Measurements from ENCODE around the gene TRIM72. TPM values are rescaled to one million over a fixed set of nuclear protein-coding genes. Genes with fewer than 3 reads are reported as not detected.

Gene TRIM72
- polyA plus RNA-seq, 3 donors, result 0.04 TPM; not detected in 2

- 0% methylated on average over 5 of the region's 5 CpGs for WGBS (ENCODE audit: insufficient coverage)
- Mint-ChIP-seq H3K9me3 (peaks cover 0 to 2% (median 0%) of the 10 kb centered on the region in 7 donors), H3K4me1 (peaks cover 51% of the 10 kb centered on the region), H3K27me3 (ENCODE audit: low read depth in 3 of 3) (peaks cover 0 to 3% (median 2%) of the 10 kb centered on the region in 3 donors), H3K36me3 (peaks cover 0 to 2% of the 10 kb centered on the region in 2 donors), H3K4me3 (peak overlapping the region; percentile 51 to 65), H3K27ac (peak overlapping the region; percentile 92 to 98 (median 97))
- intact Hi-C loops (cut with micrococcal nuclease), result no loop called here
- no peak for TF ChIP-seq CTCF (IDR thresholded peaks at IDR 0.05)
- peak overlapping the region; percentile 38 for H3K9ac ChIP-seq (ENCODE audit: insufficient read depth, low read length, poor library complexity, severe bottlenecking)
- H3K79me2 ChIP-seq (ENCODE audit: insufficient read depth, low read length), result peaks cover 4% of the 10 kb centered on the region
- H3K4me3 ChIP-seq (replicated peaks in 1 of 3; ENCODE audit: low read depth in 2 of 3, low read length in 3 of 3), result peak overlapping the region in 1 of 3 experiments; percentile 54
- no peaks in the 10 kb centered on the region for H3K27me3 ChIP-seq (ENCODE audit: control insufficient read depth in 2 of 2, insufficient read depth in 2 of 2, low read length in 2 of 2)
- peaks cover 51 to 52% of the 10 kb centered on the region in 2 donors for H3K4me1 ChIP-seq (ENCODE audit: control insufficient read depth in 1 of 2, insufficient read depth in 2 of 2, low read length in 2 of 2)
- peak; percentile 90 to 96 (median 93) for DNase-seq
- H3K36me3 ChIP-seq (replicated peaks in 1 of 2; ENCODE audit: control insufficient read depth in 1 of 2, insufficient read depth in 2 of 2, low read length in 2 of 2), result no peaks in the 10 kb centered on the region
- no peak overlapping the region for H2AFZ ChIP-seq (ENCODE audit: insufficient read depth, low read depth, low read length, poor library complexity, severe bottlenecking)
- H3K9me3 ChIP-seq (replicated peaks in 1 of 2; ENCODE audit: control insufficient read depth in 1 of 2, insufficient read depth in 1 of 2, low read length in 2 of 2), result no peaks in the 10 kb centered on the region
- H3K4me2 ChIP-seq (replicated peaks; ENCODE audit: extremely low read depth, low read length, poor library complexity, severe bottlenecking), result peak overlapping the region; percentile 57
- peak overlapping the region; percentile 70 to 83 for H3K27ac ChIP-seq (ENCODE audit: low read depth in 1 of 2, low read length in 2 of 2)
- no peaks in the 10 kb centered on the region for H4K20me1 ChIP-seq (ENCODE audit: insufficient read depth, low read length)
Observed at GRCh38 chr16:31253642-31254045, 39.7 kb downstream of the TRIM72 start.

GRCh38 chr16:31256466-31256865 is 42.5 kb downstream of the TRIM72 start:
- WGBS (ENCODE audit: insufficient coverage), result 70% methylated on average over 5 of the region's 8 CpGs
- H3K36me3 Mint-ChIP-seq, result peaks cover 1 to 3% of the 10 kb centered on the region in 2 donors
- peaks cover 69 to 78% of the 10 kb centered on the region in 2 donors for H3K4me1 ChIP-seq (ENCODE audit: control insufficient read depth in 1 of 2, insufficient read depth in 2 of 2, low read length in 2 of 2)
- peaks cover 0 to 3% (median 2%) of the 10 kb centered on the region in 3 donors for H3K27me3 Mint-ChIP-seq (ENCODE audit: low read depth in 3 of 3)
- H3K79me2 ChIP-seq (ENCODE audit: insufficient read depth, low read length), result peaks cover 18% of the 10 kb centered on the region
- no peak for TF ChIP-seq CTCF (IDR thresholded peaks at IDR 0.05)
- no peak overlapping the region for H3K4me3 ChIP-seq (replicated peaks in 1 of 3; ENCODE audit: low read depth in 2 of 3, low read length in 3 of 3)
- no peak for DNase-seq
- no peak overlapping the region for H3K27ac ChIP-seq (ENCODE audit: low read depth in 1 of 2, low read length in 2 of 2)
- H3K27ac Mint-ChIP-seq, result peak overlapping the region in 2 of 7 donors; percentile 9 to 27
- no peaks in the 10 kb centered on the region for H3K27me3 ChIP-seq (ENCODE audit: control insufficient read depth in 2 of 2, insufficient read depth in 2 of 2, low read length in 2 of 2)
- H2AFZ ChIP-seq (ENCODE audit: insufficient read depth, low read depth, low read length, poor library complexity, severe bottlenecking), result no peak overlapping the region
- intact Hi-C loops (cut with micrococcal nuclease), result loop anchor here (5.0 kb wide), 1 partner anchor 39 kb away; the partner anchor contains the start of gene PYDC1 (in 2 of the 2)
- no peak overlapping the region for H3K4me3 Mint-ChIP-seq
- no peaks in the 10 kb centered on the region for H3K36me3 ChIP-seq (replicated peaks in 1 of 2; ENCODE audit: control insufficient read depth in 1 of 2, insufficient read depth in 2 of 2, low read length in 2 of 2)
- H4K20me1 ChIP-seq (ENCODE audit: insufficient read depth, low read length), result peaks cover 15% of the 10 kb centered on the region
- no peaks in the 10 kb centered on the region for H3K9me3 ChIP-seq (replicated peaks in 1 of 2; ENCODE audit: control insufficient read depth in 1 of 2, insufficient read depth in 1 of 2, low read length in 2 of 2)
- peaks cover 0 to 2% (median 0%) of the 10 kb centered on the region in 7 donors for H3K9me3 Mint-ChIP-seq
- peaks cover 78% of the 10 kb centered on the region for H3K4me1 Mint-ChIP-seq
- no peak overlapping the region for H3K4me2 ChIP-seq (replicated peaks; ENCODE audit: extremely low read depth, low read length, poor library complexity, severe bottlenecking)
- no peak overlapping the region for H3K9ac ChIP-seq (ENCODE audit: insufficient read depth, low read length, poor library complexity, severe bottlenecking)
